DMS53 (cell line): Measurements from ENCODE around the gene STX8.

Experiments
- DNase-seq: peaks from one replicate; lab custom pipeline; 2025; lab: John Stamatoyannopoulos, UW

Gene STX8

GRCh38 chr17:9439851-9440250 is 135.8 kb downstream of the STX8 start:
- no peak for DNase-seq

- DNase-seq, result no peak
Observed at GRCh38 chr17:9436630-9437029, 139.0 kb downstream of the STX8 start.

GRCh38 chr17:9435165-9435564 is 140.5 kb downstream of the STX8 start:
- no peak for DNase-seq

GRCh38 chr17:9434642-9435057 is 141.0 kb downstream of the STX8 start:
- DNase-seq, result no peak

GRCh38 chr17:9432934-9433421 is 142.6 kb downstream of the STX8 start:
- DNase-seq, result no peak

- DNase-seq, result no peak
Observed at GRCh38 chr17:9432134-9432885, 143.3 kb downstream of the STX8 start.

- no peak for DNase-seq
Observed at GRCh38 chr17:9431620-9432019, 144.0 kb downstream of the STX8 start.

- DNase-seq, result no peak
Observed at GRCh38 chr17:9427465-9428315, 147.9 kb downstream of the STX8 start.

- no peak for DNase-seq
Observed at GRCh38 chr17:9424071-9424640, 151.5 kb downstream of the STX8 start.

- no peak for DNase-seq
Observed at GRCh38 chr17:9421525-9421924, 154.1 kb downstream of the STX8 start.

GRCh38 chr17:9419932-9420453 is 155.6 kb downstream of the STX8 start:
- DNase-seq, result no peak

- DNase-seq, result no peak
Observed at GRCh38 chr17:9414471-9414870, 161.1 kb downstream of the STX8 start.

- DNase-seq, result no peak
Observed at GRCh38 chr17:9410737-9411136, 164.9 kb downstream of the STX8 start.

GRCh38 chr17:9410301-9410700 is 165.3 kb downstream of the STX8 start:
- no peak for DNase-seq

GRCh38 chr17:9409878-9410277 is 165.7 kb downstream of the STX8 start:
- DNase-seq, result no peak

GRCh38 chr17:9408868-9409829 is 166.5 kb downstream of the STX8 start:
- DNase-seq, result no peak

- no peak for DNase-seq
Observed at GRCh38 chr17:9408381-9408780, 167.2 kb downstream of the STX8 start.

- no peak for DNase-seq
Observed at GRCh38 chr17:9406046-9406606, 169.5 kb downstream of the STX8 start.

- no peak for DNase-seq
Observed at GRCh38 chr17:9403257-9403656, 172.4 kb downstream of the STX8 start.

- DNase-seq, result peak; percentile 82
Observed at GRCh38 chr17:9402590-9403199, 172.9 kb downstream of the STX8 start.

GRCh38 chr17:9401434-9401833 is 174.2 kb downstream of the STX8 start:
- no peak for DNase-seq
